Right lobe of liver (tissue), 4 donors: ENCODE data around the gene KRT6A.

ENCODE experiments used
- CTCF ChIP-seq, 4 donors: fragments of 200-600 bp in 3 of 4; fragments of 450-650 bp in 1 of 4; IDR thresholded peaks; one replicate each; pipeline versions ENCODE4 v1.5.1 to v1.8.0; 2016 to 2022; ENCODE audit warnings: antibody characterized with exemption in 4 of 4, mild to moderate bottlenecking in 2 of 4
- POLR2A ChIP-seq: fragments of 450-650 bp; IDR thresholded peaks from one replicate; pipeline ENCODE4 v1.6.1; 2017; ENCODE audit warnings: antibody characterized with exemption, mild to moderate bottlenecking
- donor health status: DM: no; HTN: no; CAD: no.
- donor health status: DM: no; HTN: no; CAD: no.
- donor health status: DM: no; HTN: yes; CAD: no.

DNA sequence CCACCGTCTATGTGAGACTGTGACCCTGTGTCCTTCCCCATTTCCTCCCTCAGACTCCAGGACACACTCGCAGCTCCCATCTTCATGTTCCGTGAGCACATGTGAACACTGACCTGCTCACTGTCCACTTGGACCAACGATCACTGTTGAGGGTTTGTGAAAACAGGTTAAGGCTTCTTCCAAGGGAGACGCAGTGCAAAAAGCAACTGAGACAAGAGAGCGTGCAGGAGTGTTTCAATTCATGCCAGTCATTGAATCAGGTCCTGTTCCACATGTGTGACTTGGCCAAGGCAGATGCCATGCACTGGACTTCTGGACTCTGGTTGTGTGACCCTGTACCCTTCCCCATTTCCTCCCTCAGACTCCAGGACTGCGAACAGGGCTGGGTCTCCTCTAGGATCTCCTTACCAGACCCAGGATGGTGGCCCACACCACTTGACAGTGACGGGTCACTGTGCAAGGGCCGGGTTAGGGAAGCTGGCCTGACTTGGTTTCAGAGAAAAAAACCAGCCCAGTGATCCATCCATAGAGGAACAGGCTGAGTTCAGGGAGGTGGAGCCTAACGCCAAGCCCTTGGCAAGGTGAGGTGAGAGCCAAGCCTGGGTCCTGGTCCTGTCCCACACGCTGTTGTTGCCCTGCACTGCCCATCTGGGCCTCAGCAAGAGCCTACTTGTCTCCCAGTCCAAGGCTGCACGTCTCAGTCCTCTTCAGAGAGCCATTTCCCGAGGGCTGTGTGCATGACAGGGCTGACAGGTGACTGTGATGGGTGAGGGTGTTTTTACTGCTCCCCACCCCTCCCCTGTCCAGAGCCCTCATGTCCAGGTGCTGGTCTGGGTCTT lies 32.8 kb upstream of the KRT6A start:
- no peak for TF ChIP-seq CTCF (IDR thresholded peaks at IDR 0.05)
- TF ChIP-seq POLR2A: no peak
